HG02623 (cell line): ENCODE results near the gene HOXD11.

Source experiments
- ATAC-seq: cut with Tn5 transposase; IDR thresholded peaks from one replicate; pipeline ENCODE4 v1.9.1; 2021; ENCODE audit warnings: moderate library complexity; ENCODE audit not compliant: unreplicated experiment

The HOXD11 gene

DNA sequence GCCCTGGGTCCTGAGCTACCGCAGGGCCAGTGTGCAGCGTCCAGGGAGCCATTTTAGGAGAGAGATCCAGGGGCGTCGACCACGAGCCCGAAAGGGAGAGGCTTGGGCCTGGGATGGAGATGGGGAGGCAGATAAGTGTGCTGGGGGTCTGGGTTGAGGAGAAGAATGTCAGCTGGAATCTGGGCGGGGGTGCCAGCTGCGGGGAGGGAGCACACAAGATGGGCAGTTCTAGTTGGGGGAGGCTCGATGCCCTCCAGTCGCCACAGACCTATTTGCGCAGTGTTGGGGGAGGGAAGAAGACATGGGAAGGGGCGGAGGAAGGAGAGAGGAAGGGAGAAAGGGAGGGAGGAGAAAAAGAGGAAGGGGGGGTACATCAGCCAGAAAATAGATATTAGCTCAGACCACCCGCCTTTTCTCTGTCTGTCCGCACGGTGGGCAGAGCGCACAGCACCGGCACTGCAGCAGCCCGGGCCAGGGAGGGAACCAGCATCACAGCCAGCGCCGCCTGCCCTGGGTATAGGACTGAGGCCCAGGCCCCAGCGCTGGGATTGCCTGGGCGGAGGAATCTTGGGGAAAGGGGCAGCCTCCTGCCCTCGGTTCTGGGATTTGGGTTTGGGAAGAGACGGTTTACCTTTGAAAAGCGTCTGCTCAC is 1.9 kb upstream of the HOXD11 start:
- ATAC-seq: no peak

DNA sequence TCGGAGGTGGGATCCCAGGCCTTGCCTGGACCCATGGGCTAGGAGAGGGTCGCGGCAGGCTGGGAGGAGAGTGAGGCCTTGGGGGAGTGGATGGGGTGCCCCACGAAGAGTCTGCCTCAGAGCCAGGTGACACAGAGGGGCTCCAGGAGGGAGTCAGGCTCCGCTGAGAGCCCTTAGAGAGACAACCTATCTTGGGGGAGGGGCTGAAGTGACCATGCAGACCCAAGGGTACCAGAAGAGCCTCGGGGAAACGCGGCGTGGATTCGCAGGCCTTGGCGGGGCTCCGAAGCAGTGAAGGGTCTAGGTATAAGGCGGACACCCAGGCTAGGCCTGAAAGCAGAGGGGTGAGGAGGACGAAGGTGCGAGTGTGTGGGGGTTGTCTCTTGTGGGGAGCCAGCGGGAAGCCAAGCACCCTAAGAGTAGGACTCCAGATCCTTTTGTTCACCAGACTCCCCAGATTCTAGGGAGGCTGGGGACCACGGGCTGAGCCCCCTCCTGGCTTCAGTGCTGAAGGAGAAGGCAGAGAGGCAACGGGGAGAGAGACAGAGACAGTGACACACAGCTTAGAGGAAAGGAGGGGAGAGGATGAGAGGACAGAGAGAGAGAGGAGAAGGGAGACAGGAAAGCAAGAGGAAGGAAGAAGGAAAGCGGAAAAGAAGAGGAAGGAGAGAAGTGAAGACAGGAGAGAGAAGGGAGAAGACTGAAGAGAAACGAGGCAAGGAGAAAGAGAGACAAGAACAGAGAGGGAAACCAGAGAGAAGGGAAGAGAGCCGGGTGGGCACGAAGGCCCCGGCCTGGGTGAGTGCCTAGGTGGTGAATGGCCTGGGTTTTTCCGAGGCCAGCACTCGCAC is 1.1 kb upstream of the HOXD11 start:
- no peak for ATAC-seq

DNA sequence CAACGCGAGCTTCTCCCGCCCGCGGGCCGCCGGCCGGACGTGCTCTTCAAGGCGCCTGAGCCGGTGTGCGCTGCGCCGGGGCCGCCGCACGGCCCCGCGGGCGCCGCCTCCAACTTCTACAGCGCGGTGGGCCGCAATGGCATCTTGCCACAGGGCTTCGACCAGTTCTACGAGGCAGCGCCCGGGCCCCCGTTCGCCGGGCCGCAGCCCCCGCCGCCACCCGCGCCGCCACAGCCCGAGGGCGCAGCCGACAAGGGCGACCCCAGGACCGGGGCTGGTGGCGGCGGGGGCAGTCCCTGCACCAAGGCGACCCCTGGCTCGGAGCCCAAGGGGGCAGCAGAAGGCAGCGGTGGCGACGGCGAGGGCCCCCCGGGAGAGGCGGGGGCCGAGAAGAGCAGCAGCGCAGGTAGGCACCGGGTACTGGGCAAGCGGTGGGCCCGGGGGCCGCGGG is 676 bp downstream of the HOXD11 start:
- no peak for ATAC-seq

DNA sequence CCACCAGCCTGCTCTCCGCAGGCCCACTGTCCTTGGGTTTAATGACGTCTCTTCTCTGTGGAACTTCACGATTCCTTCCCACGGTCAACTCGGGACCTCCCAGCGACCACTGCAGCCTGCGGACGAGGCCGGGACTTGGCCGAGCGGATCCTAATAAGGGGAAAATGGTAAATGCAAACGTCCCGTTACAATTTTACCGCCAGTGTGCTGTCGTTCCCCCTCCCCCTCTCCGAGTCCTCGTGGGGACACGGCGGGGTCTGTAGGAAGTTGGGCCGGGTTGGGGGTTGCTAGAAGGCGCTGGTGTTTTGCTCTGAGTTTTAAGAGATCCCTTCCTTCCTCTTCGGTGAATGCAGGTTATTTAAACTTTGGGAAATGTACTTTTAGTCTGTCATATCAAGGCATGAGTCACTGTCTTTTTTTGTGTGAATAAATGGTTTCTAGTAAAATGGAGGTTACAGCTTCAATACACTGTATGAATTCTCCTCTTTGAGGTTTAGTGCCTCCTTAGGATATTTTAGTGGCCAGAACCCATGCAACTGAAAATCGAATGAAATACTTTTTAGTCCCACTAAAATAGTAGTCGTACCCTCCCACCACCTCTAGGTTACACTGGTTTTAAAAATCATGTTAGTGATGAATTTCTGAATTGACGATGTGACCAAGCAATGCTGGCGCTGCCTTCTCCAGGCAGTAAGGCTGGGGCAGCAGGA is 2.3 kb downstream of the HOXD11 start:
- ATAC-seq: no peak

DNA sequence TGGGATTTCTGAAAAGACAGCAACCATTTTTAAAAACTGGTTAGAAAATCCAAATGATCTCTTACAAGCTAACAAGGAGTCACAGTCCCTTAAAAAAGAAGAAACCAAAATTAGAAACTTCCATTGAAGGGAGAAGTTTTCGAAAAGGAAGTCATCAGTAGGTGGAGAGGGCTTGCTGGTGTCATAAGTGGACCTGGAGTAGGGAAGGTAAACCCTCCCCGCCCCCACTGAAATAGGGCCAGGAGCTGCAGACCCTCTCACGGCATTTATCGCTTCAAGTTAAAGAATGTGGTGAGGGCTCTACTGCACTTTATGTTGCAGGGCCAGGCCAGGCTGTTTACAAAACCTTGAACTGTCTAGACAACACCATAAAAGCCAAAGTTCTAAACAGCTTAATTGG is 2.9 kb downstream of the HOXD11 start:
- no peak for ATAC-seq

DNA sequence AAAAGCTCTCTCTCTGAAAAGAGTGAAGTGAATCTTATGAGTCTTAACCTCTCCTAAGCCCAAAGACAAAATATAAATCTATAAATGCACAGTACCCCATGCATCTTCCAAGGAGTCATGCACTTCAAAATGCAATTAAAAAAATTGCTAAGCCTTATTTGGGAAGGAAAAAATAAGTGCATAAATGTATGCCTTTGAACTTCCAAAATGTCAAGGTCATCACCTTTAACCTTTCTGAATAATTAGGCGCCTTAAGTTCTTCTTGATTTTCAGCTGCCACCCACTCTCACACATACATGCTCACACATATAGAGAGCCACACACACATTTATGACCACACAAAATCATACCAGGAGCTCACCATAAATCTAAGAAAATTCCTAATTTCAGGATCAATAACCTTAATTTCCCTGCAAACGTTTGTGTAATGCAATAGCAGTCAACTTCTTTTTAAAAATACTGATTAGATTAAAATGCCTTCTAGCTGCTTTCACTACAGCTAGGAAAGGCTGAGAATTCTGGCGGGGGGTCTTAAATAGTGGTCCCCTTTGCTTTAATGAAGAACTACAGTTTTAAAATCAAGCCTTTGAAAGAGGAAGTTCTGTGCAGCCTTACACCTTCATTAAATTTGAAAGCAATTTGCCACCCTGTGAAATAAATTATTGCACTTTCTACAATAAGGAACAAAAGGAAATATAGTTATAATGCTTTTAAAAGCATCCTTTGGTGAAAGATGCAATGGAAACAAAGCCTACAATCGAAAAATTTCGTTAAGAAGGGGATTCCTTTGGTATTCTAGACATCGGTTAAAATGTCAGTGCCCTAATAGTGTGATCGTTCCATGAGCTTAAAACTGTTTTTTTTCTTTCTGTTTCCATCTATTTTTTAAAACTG is 3.6 kb downstream of the HOXD11 start:
- no peak for ATAC-seq

DNA sequence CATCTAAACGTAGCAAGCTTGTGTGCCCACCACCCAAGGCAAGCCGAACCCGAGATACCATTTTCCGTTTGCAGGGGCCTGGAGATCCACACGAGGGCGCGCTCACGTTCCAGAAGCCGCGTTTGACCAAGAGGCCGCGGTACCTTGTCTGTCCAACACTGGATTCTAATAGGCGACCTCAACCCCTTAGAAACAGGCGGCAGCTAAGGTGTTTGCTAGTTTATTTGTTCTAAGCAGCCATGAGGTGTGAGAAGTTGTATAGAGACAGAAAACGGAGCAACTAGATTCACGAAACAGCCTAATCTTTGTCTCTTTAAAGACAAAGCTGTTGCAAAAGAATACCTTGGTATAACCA is 4.2 kb downstream of the HOXD11 start:
- no peak for ATAC-seq

DNA sequence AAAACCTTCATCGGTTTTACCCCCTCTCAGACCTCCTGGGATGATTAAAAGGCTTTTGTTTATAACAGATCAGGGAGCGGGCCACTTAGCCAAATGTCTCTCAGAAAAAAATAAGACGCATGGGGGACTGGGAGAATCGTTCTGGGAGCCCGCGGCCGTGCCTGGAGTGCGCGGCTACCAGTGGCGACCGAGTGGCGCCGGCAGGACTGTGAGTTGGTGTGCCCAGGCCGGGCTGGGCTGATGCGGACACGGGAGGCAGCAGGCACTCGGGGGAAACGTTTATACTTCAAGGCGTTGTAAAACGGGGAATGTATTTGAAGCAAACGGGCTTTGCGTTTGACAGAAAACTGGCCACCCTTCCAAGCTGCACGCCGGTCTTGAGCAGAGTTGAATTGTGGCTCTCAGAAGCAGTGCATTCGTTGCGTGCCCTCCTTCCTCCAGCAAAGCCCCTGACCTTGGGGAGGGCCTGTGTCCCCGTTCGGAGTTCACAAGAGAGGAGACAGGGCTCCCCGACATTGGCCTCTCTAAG is 4.8 kb downstream of the HOXD11 start:
- ATAC-seq: no peak

DNA sequence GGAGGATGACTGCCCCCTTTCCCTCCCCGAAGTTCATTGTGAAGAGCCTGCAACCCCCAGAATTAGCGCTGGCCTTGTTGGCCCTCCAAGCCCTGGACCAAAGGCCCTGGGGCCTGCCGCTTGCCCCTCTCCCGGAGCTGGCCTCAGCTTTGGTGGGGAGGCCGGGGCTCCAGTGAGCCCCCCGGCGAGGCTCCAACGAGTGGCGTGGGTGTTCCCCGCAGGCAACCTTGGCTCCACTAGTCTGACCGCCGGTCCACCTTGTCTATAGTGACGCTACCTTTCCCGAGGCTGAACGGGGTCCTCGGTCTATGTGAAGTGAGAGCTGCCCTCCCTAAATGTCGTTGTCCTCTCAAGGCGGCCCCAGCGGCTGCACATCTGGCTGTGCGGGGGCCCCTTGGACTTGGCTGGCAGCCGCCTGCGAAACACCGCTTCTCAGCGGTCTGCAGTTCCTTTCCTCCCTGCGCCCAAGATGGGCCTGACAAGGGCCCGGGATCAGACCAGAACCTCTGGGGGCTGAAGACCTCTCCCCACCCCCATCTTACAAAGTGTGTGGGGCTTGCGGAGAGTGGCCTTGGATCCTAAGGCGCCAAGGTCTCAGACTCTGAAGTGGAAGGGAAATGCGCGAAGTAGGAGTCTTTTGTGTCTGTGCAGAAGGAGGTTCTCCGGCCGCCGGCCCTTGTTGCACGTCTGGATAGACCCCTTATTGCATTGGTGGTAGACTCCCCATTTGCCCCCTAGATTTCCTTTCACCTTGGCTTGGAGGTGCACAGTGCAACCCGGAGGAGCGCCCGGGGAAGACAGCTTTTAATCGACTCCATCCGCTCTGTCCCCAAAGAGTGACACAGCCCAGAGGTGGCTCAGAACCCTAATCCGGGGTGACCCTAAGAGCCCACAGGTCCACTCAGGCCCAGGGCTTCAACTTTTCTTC is 5.6 kb downstream of the HOXD11 start:
- ATAC-seq: no peak

DNA sequence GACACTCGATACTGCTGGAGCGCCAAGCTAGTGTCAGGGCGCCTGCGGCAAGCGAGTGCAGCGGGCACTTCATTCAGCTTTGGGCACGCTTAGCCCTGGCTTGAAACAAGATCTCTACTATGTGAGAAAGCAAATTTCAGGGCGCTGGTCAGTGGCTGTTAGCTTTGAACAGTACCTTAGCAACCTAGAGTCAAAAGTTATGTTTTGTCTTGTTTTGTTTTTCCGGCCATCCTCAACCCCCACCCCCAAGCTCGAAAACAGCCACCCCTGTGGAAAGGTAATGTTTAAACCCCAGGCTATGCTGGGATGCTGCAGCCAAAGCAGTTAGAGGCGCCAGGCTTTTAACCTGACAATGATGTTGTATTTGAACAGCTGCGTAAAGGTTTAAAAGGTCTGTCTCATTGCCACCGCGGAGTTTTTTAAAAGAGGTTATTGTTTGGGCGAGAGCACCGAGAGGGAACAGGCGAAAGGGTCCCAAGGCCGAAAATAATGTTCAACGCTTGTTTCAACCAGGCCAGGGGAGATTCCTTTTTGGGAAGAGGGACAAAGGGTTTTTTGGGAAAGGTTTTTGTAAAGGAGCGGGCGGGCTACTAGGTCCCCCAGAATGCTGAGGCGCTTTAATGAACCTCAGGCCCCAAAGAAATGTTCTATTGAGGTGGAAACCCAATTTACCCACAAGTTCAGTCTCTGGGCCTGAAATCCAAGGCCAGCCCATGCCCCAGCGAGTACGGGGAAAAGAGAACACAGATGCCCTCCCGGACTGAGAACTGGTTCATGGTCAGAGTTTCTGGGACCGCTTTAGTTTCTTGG is 7.2 kb downstream of the HOXD11 start:
- ATAC-seq: no peak

DNA sequence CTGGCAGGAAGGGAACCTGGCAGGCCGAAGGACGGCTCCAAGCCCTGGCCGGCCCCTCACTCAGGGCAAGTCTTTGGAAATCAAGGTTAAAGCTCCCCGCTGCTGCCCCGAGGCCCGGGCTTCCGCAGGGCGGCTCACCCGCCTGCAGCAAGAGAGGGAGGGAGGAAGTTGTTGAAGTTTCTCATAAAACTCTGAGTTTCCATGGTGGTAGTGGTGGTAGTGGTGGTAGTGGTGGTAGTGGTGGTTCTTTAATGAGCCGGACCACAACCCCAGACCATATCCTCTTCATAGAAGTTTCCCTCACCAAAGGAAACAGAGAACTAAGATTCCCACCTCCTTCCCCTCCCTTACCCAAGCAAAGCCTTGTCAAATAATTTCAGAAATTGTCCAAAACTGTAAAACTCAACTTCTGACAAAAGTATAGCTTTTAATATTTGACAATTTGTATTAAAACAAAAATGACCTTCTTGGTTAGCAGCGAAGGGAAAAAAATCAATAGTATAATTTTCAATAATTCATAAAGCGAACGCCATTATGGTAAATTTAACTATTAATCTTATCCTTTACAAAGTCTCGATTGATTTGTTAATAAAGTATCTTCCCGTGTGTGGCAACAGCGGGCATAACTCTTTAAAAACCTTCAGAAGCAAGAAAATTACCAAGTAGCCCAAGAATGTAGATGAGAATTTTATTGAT is 8.0 kb downstream of the HOXD11 start:
- ATAC-seq: no peak

DNA sequence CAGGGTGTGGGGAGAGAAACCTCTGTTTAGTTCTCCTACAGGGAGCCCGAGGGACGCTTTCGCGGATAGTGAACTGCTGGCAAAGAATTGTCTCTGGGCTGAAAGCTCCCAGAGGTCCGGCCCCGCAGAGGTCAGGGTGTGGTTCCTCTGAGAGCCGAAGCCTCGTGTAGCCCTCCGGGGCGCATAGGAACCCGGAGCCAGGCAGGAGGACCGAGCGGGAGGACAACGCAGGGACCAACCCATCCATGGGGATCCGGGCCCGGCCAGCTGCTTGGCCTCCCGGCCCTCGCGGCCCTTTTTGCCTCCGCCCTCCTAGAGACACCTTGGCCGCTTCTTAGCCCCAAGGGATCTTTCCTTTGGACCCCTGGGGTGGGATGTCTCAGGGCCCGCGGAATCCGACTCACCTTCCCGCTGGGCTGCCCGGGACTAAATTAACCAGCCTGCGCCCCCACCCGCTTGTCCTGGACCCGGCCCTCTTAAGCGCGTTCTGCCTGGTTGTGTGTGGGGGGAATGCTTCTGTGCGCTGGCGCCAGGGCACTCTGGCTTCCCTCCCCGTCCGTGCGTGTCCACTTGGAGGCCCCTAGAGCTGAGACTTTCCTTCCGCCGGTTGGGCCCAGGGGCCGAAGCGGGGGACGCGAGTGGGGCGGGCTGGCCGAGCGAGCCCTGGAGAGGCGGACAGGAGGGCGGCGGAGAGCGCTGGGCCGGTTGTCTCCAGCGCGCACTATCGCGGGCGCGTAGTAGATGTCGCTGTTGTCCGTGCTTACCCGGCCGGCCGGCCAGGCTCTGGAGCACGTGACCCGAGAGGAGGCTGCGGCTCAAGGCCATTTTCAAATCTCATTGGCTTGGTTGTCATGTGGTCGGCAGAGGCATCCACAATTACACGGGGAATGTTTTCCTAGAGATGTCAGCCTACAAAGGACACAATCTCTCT is 9.1 kb downstream of the HOXD11 start, which contains the start of gene HOXD10:
Gene HOXD10 (plus strand): TSS at position 896 of the 931 bp plus-strand sequence. CDS start 56 bp downstream, outside the sequence.
- ATAC-seq: no peak

DNA sequence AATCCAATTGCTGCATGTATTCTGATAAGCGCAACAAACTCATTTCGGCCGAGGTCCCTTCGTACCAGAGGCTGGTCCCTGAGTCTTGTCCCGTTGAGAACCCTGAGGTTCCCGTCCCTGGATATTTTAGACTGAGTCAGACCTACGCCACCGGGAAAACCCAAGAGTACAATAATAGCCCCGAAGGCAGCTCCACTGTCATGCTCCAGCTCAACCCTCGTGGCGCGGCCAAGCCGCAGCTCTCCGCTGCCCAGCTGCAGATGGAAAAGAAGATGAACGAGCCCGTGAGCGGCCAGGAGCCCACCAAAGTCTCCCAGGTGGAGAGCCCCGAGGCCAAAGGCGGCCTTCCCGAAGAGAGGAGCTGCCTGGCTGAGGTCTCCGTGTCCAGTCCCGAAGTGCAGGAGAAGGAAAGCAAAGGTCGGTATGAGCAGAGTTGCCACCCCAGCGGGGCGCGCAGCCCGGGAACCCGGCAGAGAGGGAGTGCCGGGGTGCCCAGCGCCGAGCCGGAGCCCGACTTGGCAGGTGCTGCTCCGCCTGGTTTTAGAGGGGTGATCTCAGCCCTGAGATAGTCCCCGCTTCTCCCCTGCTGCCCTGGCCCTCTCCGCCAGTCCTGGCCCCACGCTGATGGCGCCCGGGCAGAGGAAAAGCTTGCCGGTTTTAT is 10.2 kb downstream of the HOXD11 start:
- no peak for ATAC-seq

DNA sequence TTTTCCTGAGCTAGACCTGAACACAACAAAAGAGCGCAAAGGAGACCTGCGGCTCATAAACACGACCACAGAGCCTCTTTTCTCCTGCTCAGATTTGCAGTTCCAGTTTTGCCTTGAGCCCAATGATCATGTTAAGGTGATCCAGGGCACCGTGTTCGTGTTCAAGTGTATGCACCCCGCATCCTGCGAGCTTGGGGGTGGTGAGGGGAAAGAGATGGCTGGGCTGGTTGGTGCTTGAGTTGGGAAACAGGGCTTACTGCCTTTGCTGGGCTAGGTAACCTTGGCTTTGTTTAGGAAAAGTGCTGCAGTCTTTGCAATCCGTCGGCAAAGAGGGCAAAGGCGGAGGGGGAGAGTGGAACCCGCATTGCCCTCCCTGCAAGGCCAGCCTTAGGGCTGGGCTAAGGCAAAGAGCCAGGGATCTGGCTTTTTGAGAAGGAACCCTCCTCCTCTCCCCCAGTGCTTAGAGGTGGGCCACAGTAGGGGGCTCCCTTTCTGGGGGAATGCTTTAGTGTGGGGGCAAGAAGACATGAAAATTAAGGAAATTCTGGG is 10.8 kb downstream of the HOXD11 start:
- ATAC-seq: no peak

DNA sequence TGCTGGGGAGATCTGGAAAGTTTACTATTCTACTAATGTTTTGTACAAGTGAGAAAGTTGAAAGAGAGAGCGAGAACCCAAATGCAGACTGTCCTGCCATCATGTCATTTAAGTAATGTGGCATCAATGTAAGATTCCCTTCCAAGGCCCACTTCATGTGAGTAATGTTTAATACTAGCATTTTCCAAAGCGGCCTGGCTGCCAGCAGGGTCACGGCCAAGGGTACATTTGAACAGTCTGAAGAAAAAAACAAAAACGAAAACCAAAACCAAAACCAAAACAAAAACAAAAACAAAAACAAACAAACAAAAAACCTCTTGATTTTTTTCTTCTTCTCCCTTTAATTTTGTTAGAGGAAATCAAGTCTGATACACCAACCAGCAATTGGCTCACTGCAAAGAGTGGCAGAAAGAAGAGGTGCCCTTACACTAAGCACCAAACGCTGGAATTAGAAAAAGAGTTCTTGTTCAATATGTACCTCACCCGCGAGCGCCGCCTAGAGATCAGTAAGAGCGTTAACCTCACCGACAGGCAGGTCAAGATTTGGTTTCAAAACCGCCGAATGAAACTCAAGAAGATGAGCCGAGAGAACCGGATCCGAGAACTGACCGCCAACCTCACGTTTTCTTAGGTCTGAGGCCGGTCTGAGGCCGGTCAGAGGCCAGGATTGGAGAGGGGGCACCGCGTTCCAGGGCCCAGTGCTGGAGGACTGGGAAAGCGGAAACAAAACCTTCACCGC is 11.7 kb downstream of the HOXD11 start:
- no peak for ATAC-seq
